ENCODE results near the gene DNAJC6.

DNA sequence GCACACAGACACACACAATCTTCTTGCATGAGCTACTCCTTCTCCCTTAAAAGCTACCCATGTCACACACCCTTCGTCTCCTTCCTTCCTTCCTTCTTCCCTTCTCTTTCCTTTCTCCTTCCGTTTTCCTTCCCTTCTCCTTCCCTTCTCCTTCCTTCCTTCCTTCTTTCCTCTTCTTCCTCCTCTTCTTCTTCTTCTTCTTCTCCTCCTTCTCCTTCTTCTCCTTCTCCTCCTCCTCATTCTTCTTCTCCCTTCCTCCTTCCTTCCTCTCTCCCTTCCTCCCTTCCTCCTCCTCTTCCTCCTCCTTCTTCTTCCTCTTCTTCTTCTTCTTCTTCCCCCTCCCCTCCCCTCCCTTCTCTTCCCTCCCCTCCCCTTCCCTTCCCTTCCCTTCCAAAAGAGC is 59.1 kb downstream of the DNAJC6 start:
- TF ChIP-seq, protein P1, sequence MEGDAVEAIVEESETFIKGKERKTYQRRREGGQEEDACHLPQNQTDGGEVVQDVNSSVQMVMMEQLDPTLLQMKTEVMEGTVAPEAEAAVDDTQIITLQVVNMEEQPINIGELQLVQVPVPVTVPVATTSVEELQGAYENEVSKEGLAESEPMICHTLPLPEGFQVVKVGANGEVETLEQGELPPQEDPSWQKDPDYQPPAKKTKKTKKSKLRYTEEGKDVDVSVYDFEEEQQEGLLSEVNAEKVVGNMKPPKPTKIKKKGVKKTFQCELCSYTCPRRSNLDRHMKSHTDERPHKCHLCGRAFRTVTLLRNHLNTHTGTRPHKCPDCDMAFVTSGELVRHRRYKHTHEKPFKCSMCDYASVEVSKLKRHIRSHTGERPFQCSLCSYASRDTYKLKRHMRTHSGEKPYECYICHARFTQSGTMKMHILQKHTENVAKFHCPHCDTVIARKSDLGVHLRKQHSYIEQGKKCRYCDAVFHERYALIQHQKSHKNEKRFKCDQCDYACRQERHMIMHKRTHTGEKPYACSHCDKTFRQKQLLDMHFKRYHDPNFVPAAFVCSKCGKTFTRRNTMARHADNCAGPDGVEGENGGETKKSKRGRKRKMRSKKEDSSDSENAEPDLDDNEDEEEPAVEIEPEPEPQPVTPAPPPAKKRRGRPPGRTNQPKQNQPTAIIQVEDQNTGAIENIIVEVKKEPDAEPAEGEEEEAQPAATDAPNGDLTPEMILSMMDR (IDR thresholded peaks at IDR 0.05), result no peak
- no peak for TF ChIP-seq EZH2 (IDR thresholded peaks at IDR 0.05)

Data from neural progenitor cell (in vitro differentiated cells).